Embryonic facial prominence (tissue), 1 donor: Measurements from ENCODE around the gene EGFR.

Experiments
- DNase-seq: peaks from one replicate; pipeline ENCODE4 v3.0.0-alpha.2; 2016; ENCODE audit errors: extremely low spot score

Gene EGFR

DNA sequence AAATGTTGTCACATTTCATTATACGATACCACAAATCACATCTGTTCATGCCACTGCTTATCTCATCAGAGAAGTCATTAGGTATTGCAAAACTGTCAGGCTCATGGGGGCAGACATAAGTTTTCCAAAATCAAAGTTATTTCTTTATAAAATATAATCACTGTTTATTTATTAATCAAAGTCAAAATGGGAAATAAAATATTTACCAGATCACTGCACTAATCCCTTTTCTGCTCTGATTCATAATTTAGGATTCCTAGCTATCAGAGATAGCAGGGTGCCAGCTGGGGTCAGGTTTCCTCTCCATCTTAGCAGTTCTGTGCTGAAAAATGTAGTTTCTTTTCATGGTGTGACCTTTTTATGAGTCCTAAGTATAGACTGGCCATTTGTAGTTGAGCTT lies 228.6 kb downstream of the EGFR start:
- DNase-seq: no peak

DNA sequence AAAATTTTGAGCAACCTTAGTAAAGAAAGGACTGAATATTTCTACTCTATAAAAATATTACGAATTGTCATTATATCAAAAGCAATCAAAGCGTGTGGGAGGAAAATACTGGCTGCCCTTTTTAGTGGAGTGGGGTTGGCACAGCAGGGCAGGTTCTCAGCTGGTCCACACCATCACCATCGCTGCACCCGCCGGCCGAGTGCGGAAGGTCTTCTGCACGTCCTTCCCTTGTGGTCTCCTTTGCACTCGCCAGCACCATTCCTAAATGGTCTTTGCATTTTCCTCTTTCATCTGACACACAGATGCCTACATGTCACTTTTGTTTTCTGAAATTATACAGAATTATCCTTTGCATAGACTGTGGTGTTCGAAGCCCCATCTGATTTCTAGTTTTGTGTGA lies 229.7 kb downstream of the EGFR start:
- DNase-seq: no peak

DNA sequence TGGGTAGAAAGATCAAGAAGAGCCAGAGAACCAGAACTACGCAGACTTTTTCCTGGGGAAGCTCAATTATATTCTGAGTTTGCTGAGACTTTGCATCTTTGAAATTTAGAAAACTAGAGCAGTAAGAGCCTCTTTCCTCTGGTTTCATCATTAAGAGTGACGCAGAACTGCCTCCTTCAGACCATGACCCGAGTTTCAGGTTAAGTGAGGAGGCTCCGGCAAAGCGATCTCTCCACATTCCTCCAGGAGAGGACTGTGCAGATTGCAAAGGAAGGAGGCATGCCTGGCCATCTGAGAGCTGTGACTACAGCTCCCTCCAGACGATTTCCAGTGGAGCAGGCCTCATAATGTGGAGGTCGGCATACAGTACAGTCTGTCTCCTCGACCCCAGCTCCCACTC lies 230.5 kb downstream of the EGFR start:
- no peak for DNase-seq

DNA sequence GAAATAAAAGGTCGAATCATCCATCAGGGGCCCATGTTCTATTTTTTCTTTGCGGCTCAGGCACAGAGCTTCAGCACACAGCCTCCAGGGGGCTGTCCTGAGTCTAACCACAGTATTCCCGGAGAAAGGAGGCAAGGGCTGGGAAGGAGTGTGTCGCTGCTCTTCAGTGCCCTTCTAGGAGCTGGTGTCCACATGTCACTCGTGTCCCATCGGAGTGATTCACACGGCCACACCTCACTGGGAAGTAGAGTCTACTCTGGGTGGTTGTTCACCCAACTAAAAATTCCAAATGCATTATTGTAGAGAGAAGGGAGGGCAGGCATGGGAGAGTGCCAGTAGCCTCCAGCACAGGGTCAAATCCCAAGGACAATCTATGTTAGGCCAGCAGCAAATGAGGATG lies 231.5 kb downstream of the EGFR start:
- no peak for DNase-seq

DNA sequence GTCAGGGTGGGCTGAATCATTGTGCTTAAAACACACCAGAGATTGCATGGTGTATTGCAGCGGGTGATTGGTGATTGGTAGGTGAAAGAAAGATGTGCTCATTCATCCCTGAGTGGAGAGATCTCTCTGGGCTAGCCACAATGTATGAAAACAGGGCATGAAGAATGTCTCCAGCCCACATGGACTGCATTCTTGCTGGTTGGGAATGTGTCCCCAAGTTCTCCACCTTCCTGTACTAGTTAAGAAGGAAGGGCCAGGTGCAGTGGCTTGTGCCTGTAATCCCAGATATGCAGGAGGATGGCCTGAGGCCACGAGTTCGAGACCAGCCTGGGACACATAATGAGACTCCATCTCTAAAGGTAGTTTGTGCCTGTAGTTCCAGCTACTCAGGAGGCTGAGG lies 232.5 kb downstream of the EGFR start:
- no peak for DNase-seq

DNA sequence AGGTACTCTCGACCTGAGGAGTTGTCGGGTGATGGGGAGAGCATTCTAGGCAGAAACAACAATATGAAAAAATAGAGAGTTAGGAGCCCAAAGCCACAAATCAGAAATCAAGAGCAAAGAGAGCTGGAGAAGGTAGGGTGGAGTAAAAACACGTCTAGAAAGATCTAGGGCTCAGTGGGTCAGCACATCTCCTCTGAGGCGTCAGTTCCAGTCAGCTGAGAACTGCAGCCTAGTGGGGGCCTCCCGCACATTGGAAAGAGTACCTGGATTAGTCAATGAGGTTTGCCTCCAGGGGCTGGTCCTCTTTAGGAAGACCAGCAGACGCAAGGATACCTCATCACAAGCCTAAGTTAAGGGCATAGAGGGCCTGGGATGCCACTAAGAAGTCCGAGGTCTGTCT lies 233.1 kb downstream of the EGFR start:
- DNase-seq: no peak

DNA sequence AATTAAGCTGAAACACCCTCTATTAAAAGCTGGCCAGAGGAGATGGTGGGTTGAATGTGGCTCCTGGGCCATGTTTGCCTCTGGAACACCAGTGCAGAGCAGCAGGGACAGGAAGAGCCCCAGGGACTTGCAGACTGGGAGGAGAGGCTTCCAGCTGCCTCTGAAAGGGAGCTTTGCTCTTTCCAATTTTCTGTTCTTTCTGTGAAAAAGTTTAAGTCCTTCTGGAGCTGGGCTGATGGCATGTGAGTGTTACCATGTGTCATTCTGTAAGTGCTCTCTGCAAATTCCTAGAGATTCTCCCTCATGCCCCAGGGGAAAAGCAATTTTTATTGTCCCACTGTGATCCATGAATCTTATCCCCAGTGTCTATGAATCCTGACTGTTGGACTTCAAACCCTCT lies 233.6 kb downstream of the EGFR start:
- no peak for DNase-seq

DNA sequence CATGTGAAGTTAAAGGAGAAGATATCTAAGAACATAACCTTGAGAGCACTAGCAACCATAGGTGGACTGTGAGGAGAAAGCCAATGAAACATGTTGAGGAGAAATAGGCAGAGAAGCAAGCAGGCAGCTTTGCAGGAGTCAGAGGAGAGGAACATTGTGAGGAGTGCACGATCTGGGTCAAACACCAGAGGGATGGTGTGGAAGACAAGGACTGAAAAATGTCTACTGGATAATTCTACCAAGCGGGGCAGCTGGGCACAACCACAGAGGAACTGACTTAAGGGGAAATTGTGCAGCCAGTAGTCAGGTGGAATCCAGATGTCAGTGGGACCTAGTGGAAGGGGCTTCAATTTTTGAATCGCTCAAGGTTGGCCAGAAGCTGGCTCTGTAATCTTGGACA lies 234.4 kb downstream of the EGFR start:
- DNase-seq: no peak

DNA sequence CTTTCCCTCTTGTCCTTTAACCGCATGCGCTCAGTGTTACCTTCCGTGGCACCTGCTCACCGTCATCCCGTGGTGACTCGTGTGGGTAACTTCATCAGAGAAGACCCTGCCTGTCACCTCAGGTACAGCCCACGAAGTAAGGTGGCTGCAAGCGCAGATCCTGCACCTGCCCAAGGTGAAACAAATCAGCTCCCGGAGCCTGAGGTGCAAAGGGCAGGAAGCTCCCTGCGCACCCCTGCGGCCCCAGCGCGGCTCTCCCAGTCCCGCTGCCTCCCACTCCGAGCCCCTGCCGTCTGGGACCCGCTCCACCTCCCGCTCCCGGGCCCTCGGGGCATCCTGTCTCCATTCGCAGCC lies 235.4 kb downstream of the EGFR start:
- DNase-seq: no peak

DNA sequence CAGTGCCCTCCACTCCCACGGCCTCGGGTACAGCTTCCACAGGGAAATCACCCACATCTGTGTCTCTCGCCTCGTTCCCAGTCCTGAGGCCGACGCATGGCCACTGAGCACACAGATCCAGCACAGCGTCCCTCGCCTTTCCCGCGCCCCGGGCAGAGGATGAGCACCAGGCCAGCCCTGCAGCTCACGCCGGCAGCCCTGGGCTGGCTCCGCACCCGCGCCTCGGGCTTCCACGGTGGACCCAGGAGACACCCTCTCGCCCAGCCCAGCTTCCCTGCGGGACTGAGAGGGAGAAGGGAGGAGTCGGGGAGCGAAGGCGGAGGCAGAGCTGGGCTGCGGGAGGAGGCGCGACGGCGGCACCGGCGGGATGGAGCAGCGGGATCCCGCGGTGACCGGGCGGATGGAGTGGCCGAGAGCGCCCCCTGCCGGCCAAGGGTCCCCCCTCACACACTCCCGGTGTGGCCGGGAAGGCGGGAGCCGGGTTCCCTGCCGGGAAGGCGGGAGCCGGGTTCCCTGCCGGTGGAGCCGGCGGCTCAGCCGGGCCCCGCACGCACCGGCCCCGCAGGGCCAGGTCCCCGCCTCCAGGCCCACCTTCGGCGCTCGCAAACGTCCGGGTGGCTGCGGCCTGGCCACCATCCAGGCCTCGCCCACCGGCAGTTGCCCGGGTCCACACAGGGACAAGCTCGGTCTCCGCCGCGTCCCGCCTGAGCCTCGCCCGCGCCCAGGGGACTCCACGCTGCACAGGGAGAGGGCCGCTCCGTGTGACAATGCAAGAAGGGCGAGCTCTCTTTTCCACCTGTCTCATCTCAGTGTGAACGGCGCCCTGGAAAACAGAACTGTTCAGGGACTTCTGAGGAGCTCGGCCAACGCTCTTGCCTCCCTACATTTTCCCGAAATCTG lies 236.0 kb downstream of the EGFR start:
- peak; percentile 54 for DNase-seq

DNA sequence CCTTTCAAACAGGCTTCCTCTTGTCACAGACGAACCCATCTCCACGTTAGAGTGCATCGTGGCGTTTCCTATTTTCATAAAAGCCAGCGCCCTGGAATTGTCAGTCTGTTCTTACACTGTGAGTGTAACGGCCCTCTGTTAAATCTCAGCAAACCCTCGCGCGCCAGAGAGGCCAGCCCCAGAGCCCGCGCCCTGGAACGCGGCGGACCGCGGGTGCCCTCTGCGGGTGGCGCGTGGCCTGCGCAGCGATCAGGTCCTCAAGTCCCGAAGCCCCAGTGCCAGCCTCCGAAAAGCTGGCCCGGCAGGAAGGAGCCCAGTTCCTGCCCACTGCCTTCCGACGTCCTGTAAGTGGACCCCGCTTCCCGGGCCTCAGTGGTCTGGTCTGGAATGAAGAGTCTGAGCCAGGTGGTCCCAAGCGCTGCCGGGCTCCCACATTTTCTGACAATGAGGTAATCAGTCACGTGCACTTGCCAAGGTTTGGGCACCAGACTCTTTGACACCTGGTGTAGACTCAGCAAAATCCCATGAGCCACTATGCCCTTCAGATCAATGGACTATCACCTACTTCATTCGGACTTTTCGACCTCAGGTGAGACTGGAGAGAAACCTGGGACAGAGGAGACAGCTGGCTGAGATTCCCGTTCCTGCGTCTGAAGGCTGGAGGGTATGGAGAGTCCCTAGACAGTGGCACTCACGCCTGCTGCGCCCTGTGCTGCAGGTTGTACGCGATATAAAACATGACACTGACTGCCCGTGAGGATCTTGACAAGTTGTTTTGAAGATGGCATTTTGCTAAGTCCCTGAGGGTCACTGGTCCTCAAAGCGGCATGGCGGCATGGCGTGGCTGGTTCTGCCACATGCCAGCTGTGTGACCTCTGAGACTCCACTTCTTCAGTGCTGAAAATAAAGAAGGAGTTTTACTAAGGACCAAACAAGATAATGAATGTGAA lies 237.0 kb downstream of the EGFR start:
- no peak for DNase-seq

DNA sequence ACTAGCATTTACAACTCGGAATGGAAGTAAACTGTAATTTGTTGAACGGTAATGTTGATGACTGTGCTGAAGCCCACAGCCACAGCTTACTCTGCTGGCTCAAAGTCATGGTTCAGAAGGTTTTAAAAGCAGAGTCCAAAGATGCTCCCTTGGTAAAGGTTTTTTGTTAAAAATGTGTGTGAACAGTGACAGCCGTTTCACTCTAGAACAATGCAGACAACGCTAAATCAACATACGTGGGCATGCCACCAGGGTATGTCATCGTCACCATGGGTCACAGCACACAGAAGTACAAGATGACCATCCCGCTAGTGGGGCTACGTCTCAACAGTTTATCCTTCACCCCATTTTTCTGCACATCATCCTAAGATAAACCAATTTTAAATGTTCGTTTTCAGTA lies 239.8 kb downstream of the EGFR start:
- DNase-seq: no peak

DNA sequence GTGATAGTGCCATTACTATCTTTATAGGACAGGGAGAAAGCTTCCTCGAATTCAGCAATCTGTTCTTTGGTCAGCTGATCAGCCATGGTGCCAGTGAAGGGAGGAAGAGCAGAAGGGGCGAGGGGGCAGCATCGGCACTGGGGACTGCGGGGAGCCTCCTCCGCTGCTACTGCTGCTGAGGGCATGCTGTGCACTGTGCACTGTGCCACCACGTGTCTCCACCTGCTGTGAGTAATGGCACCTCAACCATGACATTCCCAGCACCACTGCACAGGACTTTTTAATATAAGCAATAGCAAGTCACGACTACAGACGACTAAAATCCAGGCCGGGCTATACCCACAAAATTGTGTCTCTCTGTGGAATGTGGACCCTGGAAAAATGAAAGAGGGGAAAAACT lies 241.4 kb downstream of the EGFR start:
- no peak for DNase-seq

DNA sequence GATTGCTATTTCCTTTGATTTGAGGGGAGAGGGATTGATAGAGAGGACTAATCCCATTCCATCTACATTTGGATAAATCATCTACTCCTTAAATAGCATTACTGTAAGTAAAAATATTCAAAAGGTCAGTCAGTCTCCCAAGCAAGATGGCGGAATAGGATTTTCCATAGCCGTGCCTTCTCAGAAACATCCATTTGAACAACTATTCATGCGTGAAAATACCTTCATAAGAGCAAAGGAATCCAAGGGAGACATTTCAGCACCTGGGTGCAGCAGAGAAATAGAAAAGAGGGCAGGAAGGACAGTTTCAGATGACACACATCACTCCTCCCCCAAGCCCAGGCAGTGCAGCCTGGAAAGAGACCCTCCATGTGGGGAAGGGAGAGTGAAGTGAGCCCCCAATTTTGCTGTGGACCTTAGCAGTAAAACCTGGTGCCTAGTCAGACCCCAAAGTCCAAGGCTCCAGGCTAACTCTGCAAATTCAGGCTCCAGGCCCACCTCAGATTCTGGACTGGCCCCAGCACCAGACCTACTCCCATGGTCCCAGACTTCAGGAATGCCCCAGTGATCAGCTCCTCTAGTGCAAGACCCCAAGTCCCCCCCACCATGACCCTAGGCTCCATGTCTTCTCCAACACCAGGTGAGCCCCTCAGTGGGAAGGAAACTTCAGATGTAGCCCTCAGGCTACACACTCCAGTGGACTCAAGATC lies 242.0 kb downstream of the EGFR start:
- DNase-seq: no peak
